Measurements from ENCODE around the gene ADAMTS2. TPM values are rescaled to one million over a fixed set of nuclear protein-coding genes. Genes with fewer than 3 reads are reported as not detected.

ADAMTS2 gene
- not detected for total RNA-seq

- DNase-seq = peak; percentile 16
- intact Hi-C loops (cut with micrococcal nuclease) = no loop called here
- Mint-ChIP-seq H3K27ac (no peak within 1 kb of the TSS), H3K9me3 (no peaks in the 10 kb centered on the region), H3K27me3 (peaks cover 51% of the 10 kb centered on the region), H3K4me1 (ENCODE audit: low read depth) (peaks cover 7% of the 10 kb centered on the region), H3K4me3 (peak within 1 kb of the TSS; percentile 11), H3K36me3 (no peaks in the 10 kb centered on the region)
- ChIA-PET POLR2A (no interaction called here), CTCF (no interaction called here)
Measured at GRCh38 chr5:179345433-179346321, at the start of gene ADAMTS2. ADAMTS2 (minus strand) TSS chr5:179345461; CDS start chr5:179345328, 133 bp downstream.

DNA sequence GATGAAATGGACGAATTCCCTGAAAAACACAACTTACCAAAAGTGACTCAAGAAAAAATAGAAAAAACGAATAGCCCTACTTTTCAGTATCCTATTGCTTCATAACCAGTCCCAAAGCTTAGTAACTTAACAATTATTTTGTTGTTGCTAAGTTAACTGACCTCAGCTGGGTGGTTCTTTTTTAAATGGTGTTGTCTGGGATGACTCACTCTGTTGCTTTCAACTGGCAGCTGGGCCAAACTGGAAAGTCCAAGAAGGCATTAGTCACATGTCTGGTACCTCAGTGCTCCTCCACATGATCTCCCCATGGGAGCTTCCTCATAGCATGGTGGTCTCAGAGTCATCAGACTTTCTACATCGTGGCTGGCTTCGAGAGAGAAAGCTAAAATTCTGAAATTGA is 47.8 kb upstream of the ADAMTS2 start:
- CTCF ChIA-PET = no interaction called here
- intact Hi-C loops (cut with micrococcal nuclease) = no loop called here

GRCh38 chr5:179387151-179388110 is 42.2 kb upstream of the ADAMTS2 start:
- intact Hi-C loops (cut with micrococcal nuclease) = no loop called here
- no peak for DNase-seq
- ChIA-PET POLR2A (no interaction called here), CTCF (no interaction called here)
- no peak overlapping the region for H3K4me3 Mint-ChIP-seq
- H3K4me1 Mint-ChIP-seq (ENCODE audit: low read depth) = no peaks in the 10 kb centered on the region
- peaks cover 33% of the 10 kb centered on the region for H3K9me3 Mint-ChIP-seq
- no peak overlapping the region for H3K27ac Mint-ChIP-seq
- H3K27me3 Mint-ChIP-seq = peaks cover 15% of the 10 kb centered on the region
- H3K36me3 Mint-ChIP-seq = peaks cover 5% of the 10 kb centered on the region

More for the DNA sequence above, 47.8 kb upstream of the ADAMTS2 start:
- DNase-seq = no peak
- peaks cover 48% of the 10 kb centered on the region for H3K9me3 Mint-ChIP-seq
- peaks cover 17% of the 10 kb centered on the region for H3K27me3 Mint-ChIP-seq
- H3K27ac Mint-ChIP-seq = no peak overlapping the region
- POLR2A ChIA-PET = no interaction called here
- H3K36me3 Mint-ChIP-seq = peaks cover 9% of the 10 kb centered on the region
- H3K4me1 Mint-ChIP-seq (ENCODE audit: low read depth) = no peaks in the 10 kb centered on the region
- no peak overlapping the region for H3K4me3 Mint-ChIP-seq

GRCh38 chr5:179385914-179386313 is 40.7 kb upstream of the ADAMTS2 start:
- Mint-ChIP-seq H3K27ac (no peak overlapping the region), H3K9me3 (peaks cover 22% of the 10 kb centered on the region), H3K4me1 (ENCODE audit: low read depth) (no peaks in the 10 kb centered on the region), H3K4me3 (no peak overlapping the region), H3K27me3 (peaks cover 14% of the 10 kb centered on the region), H3K36me3 (peaks cover 4% of the 10 kb centered on the region)
- intact Hi-C loops (cut with micrococcal nuclease) = no loop called here
- ChIA-PET CTCF (interaction anchor here (0.6 kb wide), 1 partner anchor 111 kb away, joined by 3 read pairs; no protein-coding TSS in a partner anchor), POLR2A (no interaction called here)
- no peak for DNase-seq

- ChIA-PET POLR2A (no interaction called here), CTCF (no interaction called here)
- Mint-ChIP-seq H3K9me3 (no peaks in the 10 kb centered on the region), H3K4me3 (no peak overlapping the region), H3K36me3 (no peaks in the 10 kb centered on the region), H3K4me1 (ENCODE audit: low read depth) (no peaks in the 10 kb centered on the region), H3K27ac (no peak overlapping the region), H3K27me3 (peaks cover 7% of the 10 kb centered on the region)
- intact Hi-C loops (cut with micrococcal nuclease) = no loop called here
- no peak for DNase-seq
Measured at GRCh38 chr5:179382486-179382885, 37.2 kb upstream of the ADAMTS2 start.

DNA sequence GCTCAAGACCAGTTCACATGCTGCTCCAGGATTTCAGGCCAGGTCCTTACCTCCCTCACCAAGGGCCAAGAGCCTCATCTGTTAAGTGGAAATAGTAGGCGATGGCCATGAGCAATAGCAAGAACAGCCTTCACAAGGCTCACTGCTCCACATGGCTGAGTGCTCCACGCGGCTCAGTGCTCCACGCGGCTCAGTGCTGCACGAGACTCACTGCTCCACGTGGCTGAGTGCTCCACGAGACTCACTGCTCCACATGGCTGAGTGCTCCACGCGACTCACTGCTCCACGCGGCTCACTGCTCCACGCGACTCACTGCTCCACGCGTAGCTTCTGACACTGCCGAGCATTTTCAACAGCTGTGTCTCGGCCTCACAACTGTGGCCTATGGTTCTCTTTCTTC is 36.4 kb upstream of the ADAMTS2 start:
- no peaks in the 10 kb centered on the region for H3K4me1 Mint-ChIP-seq (ENCODE audit: low read depth)
- no peak overlapping the region for H3K27ac Mint-ChIP-seq
- POLR2A ChIA-PET = no interaction called here
- H3K27me3 Mint-ChIP-seq = peaks cover 3% of the 10 kb centered on the region
- DNase-seq = no peak
- H3K36me3 Mint-ChIP-seq = no peaks in the 10 kb centered on the region
- intact Hi-C loops (cut with micrococcal nuclease) = no loop called here
- H3K4me3 Mint-ChIP-seq = no peak overlapping the region
- CTCF ChIA-PET = no interaction called here
- H3K9me3 Mint-ChIP-seq = no peaks in the 10 kb centered on the region

- H3K4me3 Mint-ChIP-seq = no peak overlapping the region
- ChIA-PET POLR2A (interaction anchor here (0.6 kb wide), 1 partner anchor 239 kb away, joined by 4 read pairs; no protein-coding TSS in a partner anchor), CTCF (no interaction called here)
- intact Hi-C loops (cut with micrococcal nuclease) = no loop called here
- no peak overlapping the region for H3K27ac Mint-ChIP-seq
- no peak for DNase-seq
- no peaks in the 10 kb centered on the region for H3K4me1 Mint-ChIP-seq (ENCODE audit: low read depth)
- H3K9me3 Mint-ChIP-seq = no peaks in the 10 kb centered on the region
- no peaks in the 10 kb centered on the region for H3K36me3 Mint-ChIP-seq
- no peaks in the 10 kb centered on the region for H3K27me3 Mint-ChIP-seq
Measured at GRCh38 chr5:179380211-179381035, 35.2 kb upstream of the ADAMTS2 start.

GRCh38 chr5:179379321-179379890 is 34.1 kb upstream of the ADAMTS2 start:
- Mint-ChIP-seq H3K4me3 (no peak overlapping the region), H3K36me3 (no peaks in the 10 kb centered on the region), H3K9me3 (no peaks in the 10 kb centered on the region), H3K4me1 (ENCODE audit: low read depth) (no peaks in the 10 kb centered on the region), H3K27ac (no peak overlapping the region), H3K27me3 (no peaks in the 10 kb centered on the region)
- ChIA-PET CTCF (no interaction called here), POLR2A (interaction anchor here (0.6 kb wide), 1 partner anchor 238 kb away, joined by 4 read pairs; no protein-coding TSS in a partner anchor)
- no peak for DNase-seq
- intact Hi-C loops (cut with micrococcal nuclease) = no loop called here

- DNase-seq = no peak
- Mint-ChIP-seq H3K4me3 (no peak overlapping the region), H3K36me3 (no peaks in the 10 kb centered on the region), H3K4me1 (ENCODE audit: low read depth) (no peaks in the 10 kb centered on the region), H3K9me3 (no peaks in the 10 kb centered on the region), H3K27me3 (no peaks in the 10 kb centered on the region), H3K27ac (no peak overlapping the region)
- ChIA-PET POLR2A (no interaction called here), CTCF (no interaction called here)
- intact Hi-C loops (cut with micrococcal nuclease) = no loop called here
Measured at GRCh38 chr5:179378441-179379271, 33.4 kb upstream of the ADAMTS2 start.

- CTCF ChIA-PET = no interaction called here
- no peaks in the 10 kb centered on the region for H3K27me3 Mint-ChIP-seq
Measured at GRCh38 chr5:179378116-179378440, 32.8 kb upstream of the ADAMTS2 start.

DNA sequence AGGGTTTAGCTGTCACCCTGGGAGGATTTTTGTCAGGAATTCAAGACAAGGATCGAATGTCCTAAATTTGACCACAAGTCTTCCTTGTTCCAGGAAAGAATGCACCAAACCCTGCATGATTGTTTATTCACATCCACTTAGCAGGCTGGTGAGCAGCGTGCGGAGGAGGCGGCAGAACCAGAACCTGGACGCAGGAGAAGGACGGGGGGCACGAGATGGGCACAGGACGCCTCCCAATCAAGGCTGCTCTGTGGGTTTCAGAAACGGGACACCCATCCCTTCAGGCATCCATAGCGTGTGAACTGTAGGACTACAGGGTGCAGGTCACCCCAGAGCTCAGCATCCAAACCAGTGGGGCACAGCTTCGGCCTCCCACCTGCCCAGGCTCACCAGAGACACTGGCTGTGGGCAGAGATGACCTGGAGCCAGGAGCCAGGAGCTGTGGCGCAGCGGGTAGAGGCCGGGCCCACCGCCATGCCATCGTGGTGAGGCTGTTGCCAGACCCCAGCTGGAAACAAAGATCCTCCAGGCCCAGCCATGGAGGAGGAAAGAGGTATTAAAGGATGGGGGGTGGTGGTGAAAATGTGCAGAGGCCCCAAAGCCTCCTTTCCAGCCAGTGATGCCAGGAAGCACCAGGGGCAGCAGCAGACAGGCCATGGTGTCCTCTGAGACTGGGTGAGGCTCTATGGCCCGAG is 32.3 kb upstream of the ADAMTS2 start:
- Mint-ChIP-seq H3K27ac (no peak overlapping the region), H3K36me3 (no peaks in the 10 kb centered on the region), H3K4me1 (ENCODE audit: low read depth) (no peaks in the 10 kb centered on the region), H3K27me3 (no peaks in the 10 kb centered on the region), H3K4me3 (no peak overlapping the region), H3K9me3 (no peaks in the 10 kb centered on the region)
- no peak for DNase-seq
- ChIA-PET POLR2A (no interaction called here), CTCF (no interaction called here)
- intact Hi-C loops (cut with micrococcal nuclease) = no loop called here

More at GRCh38 chr5:179378116-179378440, 32.8 kb upstream of the ADAMTS2 start:
- Mint-ChIP-seq H3K27ac (no peak overlapping the region), H3K4me3 (no peak overlapping the region), H3K36me3 (no peaks in the 10 kb centered on the region), H3K9me3 (no peaks in the 10 kb centered on the region), H3K4me1 (ENCODE audit: low read depth) (no peaks in the 10 kb centered on the region)
- intact Hi-C loops (cut with micrococcal nuclease) = no loop called here
- DNase-seq = no peak
- POLR2A ChIA-PET = no interaction called here
